Natural killer cell (primary cell): ENCODE measurements around the gene TNPO2. TPM values are rescaled to one million over a fixed set of nuclear protein-coding genes. Genes with fewer than 3 reads are reported as not detected.

Experiments
- ATAC-seq, 3 donors: fragments of 150-1000 bp in 2 of 3; fragments of 200-7000 bp in 1 of 3; cut with Tn5 transposase; 1 replicate in 1 of 3; 2 replicates in 2 of 3; pipeline ENCODE4 v1.10.0; 2021; ENCODE audit warnings: mild to moderate bottlenecking in 2 of 3, moderate library complexity in 2 of 3
- DNase-seq, 2 donors: peaks; one replicate each; pipeline versions ENCODE4 v3.0.0 to v3.0.0-alpha.2; 2013 to 2021; ENCODE audit warnings: mixed read lengths in 1 of 2
- H3K27ac ChIP-seq: one replicate; pipeline ENCODE4 v1.5.1; 2013; ENCODE audit warnings: mild to moderate bottlenecking, low read length
- H3K27me3 ChIP-seq: one replicate; pipeline ENCODE4 v1.6.1; 2013; ENCODE audit warnings: low read length; ENCODE audit not compliant: control insufficient read depth, insufficient read depth
- H3K36me3 ChIP-seq: one replicate; pipeline ENCODE4 v1.6.1; 2013; ENCODE audit warnings: low read length; ENCODE audit not compliant: control insufficient read depth, insufficient read depth
- H3K4me1 ChIP-seq: one replicate; pipeline ENCODE4 v1.6.1; 2013; ENCODE audit warnings: low read length; ENCODE audit not compliant: control insufficient read depth, insufficient read depth
- H3K4me3 ChIP-seq: one replicate; pipeline ENCODE4 v1.5.1; 2013; ENCODE audit warnings: low read length
- H3K9me3 ChIP-seq: one replicate; pipeline ENCODE4 v1.6.1; 2013; ENCODE audit warnings: low read length; ENCODE audit not compliant: control insufficient read depth, insufficient read depth
- H3K27ac Mint-ChIP-seq, 2 donors: one replicate each; pipeline ENCODE4 v1.8.0; 2022; ENCODE audit warnings: mild to moderate bottlenecking in 2 of 2, mixed read lengths in 2 of 2, moderate library complexity in 1 of 2
- H3K27me3 Mint-ChIP-seq, 2 donors: one replicate each; pipeline ENCODE4 v1.8.0; 2022; ENCODE audit warnings: low read depth in 2 of 2, mixed read lengths in 2 of 2
- H3K36me3 Mint-ChIP-seq: one replicate; pipeline ENCODE4 v1.8.0; 2022; ENCODE audit warnings: mixed read lengths
- H3K4me1 Mint-ChIP-seq, 2 donors: one replicate each; pipeline ENCODE4 v1.8.0; 2022; ENCODE audit warnings: mixed read lengths in 2 of 2
- H3K4me3 Mint-ChIP-seq: one replicate; pipeline ENCODE4 v1.8.0; 2022; ENCODE audit warnings: mild to moderate bottlenecking, moderate library complexity, mixed read lengths
- H3K9me3 Mint-ChIP-seq, 2 donors: one replicate each; pipeline ENCODE4 v1.8.0; 2022; ENCODE audit warnings: mixed read lengths in 2 of 2
- WGBS: methylation state at CpG from one replicate; pipeline ENCODE4 v1.1.7; 2013; ENCODE audit warnings: missing lambda C conversion rate; ENCODE audit not compliant: insufficient coverage; 5-methylcytosine and 5-hydroxymethylcytosine counted together
- intact Hi-C: fragments of 100-400 bp; cut with micrococcal nuclease; formaldehyde crosslinking; loops from one replicate; pipeline ENCODE4 v1.14.2; 2022
- total RNA-seq, 4 donors: library from RNA; stranded (reverse); fragments of 120-200 nt in 1 of 4; gene quantifications; one replicate each; pipeline versions ENCODE4 v1.2.3 to v1.2.4, GENCODE V29; 2013 to 2022
- TF ChIP-seq, protein P1 (sequence below): fragments of 200-600 bp; IDR thresholded peaks from one replicate; pipeline ENCODE4 v1.8.0; 2022; ENCODE audit warnings: antibody characterized with exemption

The TNPO2 gene
- total RNA-seq, 3 donors from 2014 or later (not counting 1 experiment from before 2014, with no cell fraction given), result 56.8 to 66.6 (median 58.2) TPM

DNA sequence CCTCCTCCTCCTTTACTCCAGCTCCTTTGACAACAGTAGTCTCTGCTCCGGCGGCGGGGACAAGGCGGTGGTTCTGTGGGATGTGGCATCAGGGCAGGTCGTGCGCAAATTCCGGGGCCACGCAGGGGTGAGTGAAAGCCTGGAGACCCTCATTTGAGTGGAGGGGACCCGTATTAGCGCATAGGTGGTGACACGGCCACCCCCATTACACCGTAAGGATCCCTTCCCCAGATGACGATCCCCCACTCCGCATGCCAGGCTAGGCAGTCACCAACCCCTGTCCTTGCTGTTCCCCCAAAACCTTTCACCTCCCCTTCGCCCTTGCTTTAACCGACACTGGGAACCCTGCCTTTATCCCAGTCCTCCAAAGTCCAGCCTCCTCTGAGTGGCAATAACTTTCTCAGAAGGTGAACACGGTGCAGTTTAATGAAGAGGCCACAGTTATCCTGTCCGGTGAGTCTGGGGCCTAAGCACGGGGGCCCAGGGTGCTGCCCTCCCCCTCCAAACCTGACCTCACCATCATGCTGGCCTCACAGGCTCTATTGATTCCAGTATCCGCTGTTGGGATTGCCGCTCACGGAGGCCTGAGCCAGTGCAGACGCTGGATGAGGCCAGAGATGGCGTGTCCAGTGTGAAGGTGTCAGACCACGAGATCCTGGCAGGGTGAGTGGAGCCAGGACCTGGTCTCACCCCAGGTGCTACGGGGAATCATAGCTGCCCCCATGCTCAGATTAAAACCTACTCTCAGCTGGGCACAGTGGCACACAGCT is 53.4 kb downstream of the TNPO2 start:
- Mint-ChIP-seq H3K4me1 (peaks cover 55 to 60% of the 10 kb centered on the region in 2 donors), H3K27me3 (no peaks in the 10 kb centered on the region), H3K9me3 (no peaks in the 10 kb centered on the region), H3K27ac (peak overlapping the region; percentile 98), H3K36me3 (no peaks in the 10 kb centered on the region), H3K4me3 (peak overlapping the region; percentile 97)
- H3K27me3 ChIP-seq, result no peaks in the 10 kb centered on the region
- ATAC-seq (no peak), DNase-seq (no peak)
- H3K4me3 ChIP-seq, result peak overlapping the region; percentile 84
- peaks cover 19% of the 10 kb centered on the region for H3K36me3 ChIP-seq
- peaks cover 44% of the 10 kb centered on the region for H3K4me1 ChIP-seq
- H3K27ac ChIP-seq, result peak overlapping the region; percentile 96
- H3K9me3 ChIP-seq, result no peaks in the 10 kb centered on the region
- TF ChIP-seq, protein P1, sequence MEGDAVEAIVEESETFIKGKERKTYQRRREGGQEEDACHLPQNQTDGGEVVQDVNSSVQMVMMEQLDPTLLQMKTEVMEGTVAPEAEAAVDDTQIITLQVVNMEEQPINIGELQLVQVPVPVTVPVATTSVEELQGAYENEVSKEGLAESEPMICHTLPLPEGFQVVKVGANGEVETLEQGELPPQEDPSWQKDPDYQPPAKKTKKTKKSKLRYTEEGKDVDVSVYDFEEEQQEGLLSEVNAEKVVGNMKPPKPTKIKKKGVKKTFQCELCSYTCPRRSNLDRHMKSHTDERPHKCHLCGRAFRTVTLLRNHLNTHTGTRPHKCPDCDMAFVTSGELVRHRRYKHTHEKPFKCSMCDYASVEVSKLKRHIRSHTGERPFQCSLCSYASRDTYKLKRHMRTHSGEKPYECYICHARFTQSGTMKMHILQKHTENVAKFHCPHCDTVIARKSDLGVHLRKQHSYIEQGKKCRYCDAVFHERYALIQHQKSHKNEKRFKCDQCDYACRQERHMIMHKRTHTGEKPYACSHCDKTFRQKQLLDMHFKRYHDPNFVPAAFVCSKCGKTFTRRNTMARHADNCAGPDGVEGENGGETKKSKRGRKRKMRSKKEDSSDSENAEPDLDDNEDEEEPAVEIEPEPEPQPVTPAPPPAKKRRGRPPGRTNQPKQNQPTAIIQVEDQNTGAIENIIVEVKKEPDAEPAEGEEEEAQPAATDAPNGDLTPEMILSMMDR, result no peak
- 58% methylated on average over 22 of the region's 26 CpGs for WGBS
- intact Hi-C loops, result loop anchor here (10.0 kb wide), 1 partner anchor 124 kb away; the partner anchor contains the start of gene JUNB

DNA sequence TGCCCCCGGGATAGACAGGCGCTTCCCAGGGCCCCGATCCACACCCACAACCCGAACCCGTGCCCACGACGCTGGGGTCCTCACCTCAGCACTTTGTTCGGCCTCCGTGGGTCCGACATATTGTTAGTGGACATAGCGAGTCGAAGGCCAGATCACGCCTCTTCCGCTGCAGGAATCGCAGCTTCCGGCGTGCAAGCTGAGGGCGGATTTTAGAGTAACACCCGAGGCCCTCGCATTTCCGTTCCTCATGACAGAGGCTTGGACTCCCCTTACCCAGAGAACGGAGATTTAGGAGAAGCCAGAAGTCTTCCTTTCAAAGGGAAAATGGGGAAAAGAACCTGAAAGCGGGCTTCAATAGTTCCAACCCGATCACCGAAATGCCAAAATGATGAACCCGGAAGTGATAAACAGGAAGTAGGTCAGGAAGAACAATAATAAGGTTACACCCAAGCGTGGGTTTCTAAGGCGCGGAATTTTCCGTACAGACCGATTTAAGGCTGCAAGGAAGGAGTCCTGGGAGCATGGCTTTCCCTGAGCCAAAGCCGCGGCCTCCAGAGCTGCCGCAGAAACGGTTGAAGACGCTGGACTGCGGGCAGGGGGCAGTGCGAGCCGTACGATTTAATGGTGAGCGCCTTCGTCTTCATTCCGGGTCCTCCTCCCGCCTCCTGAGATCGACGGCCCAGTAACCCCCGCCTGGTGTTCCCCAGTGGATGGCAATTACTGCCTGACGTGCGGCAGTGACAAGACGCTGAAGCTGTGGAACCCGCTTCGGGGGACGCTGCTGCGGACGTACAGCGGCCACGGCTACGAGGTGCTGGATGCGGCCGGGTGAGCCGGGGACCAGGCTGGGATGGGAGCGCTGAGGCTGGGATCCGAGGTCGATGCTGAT is 54.2 kb downstream of the TNPO2 start:
- H3K4me1 Mint-ChIP-seq, result peaks cover 54 to 65% of the 10 kb centered on the region in 2 donors
- H3K4me1 ChIP-seq, result peaks cover 52% of the 10 kb centered on the region

DNA sequence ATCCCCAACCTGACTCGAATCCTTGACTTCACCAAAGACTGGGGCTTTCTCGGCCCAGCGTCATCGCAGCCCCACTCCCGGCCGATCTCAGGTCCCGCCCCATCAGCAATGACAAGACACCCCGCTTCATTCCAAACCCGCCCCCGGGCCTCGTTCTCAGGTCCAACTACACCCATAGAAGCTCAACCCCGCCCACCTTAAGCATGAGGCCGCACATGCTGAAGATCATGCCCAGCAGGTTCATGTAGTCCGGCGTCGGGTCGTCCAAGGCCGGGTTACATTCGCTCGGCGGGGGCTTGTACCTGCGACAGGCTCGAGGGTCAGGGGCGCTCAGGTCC is 54.8 kb downstream of the TNPO2 start:
- WGBS, result under 1% methylated on average over 24 of the region's 24 CpGs
- Mint-ChIP-seq H3K4me3 (peak overlapping the region; percentile 97), H3K36me3 (no peaks in the 10 kb centered on the region), H3K4me1 (peaks cover 48 to 64% of the 10 kb centered on the region in 2 donors), H3K27me3 (no peaks in the 10 kb centered on the region), H3K27ac (peak overlapping the region; percentile 98), H3K9me3 (no peaks in the 10 kb centered on the region)
- TF ChIP-seq, protein P1, result no peak
- DNase-seq (peak; percentile 73 to 87), ATAC-seq (peak; percentile 49 to 70 (median 59))
- H3K27ac ChIP-seq, result peak overlapping the region; percentile 96
- H3K27me3 ChIP-seq, result no peaks in the 10 kb centered on the region
- H3K4me3 ChIP-seq, result peak overlapping the region; percentile 84
- no peaks in the 10 kb centered on the region for H3K9me3 ChIP-seq
- H3K4me1 ChIP-seq, result peaks cover 58% of the 10 kb centered on the region
- intact Hi-C loops, result loop anchor here (1.0 to 5.0 kb wide), 3 partner anchors 12 to 59 kb away; partner anchors contain the start of genes DHPS, TNPO2, ZNF490 and ZNF791
- peaks cover 12% of the 10 kb centered on the region for H3K36me3 ChIP-seq

More for the DNA sequence above, 54.2 kb downstream of the TNPO2 start:
- peak overlapping the region; percentile 96 for H3K27ac ChIP-seq
- ATAC-seq (peak; percentile 40 to 67 (median 47)), DNase-seq (peak; percentile 76 to 89)
- Mint-ChIP-seq H3K27me3 (no peaks in the 10 kb centered on the region), H3K27ac (peak overlapping the region; percentile 98), H3K9me3 (no peaks in the 10 kb centered on the region), H3K4me3 (peak overlapping the region; percentile 97), H3K36me3 (no peaks in the 10 kb centered on the region)
- peak overlapping the region; percentile 84 for H3K4me3 ChIP-seq
- intact Hi-C loops, result loop anchor here (1.0 to 10.0 kb wide), 4 partner anchors 12 to 125 kb away; partner anchors contain the start of genes DHPS, JUNB, TNPO2 and ZNF490
- peaks cover 14% of the 10 kb centered on the region for H3K36me3 ChIP-seq
- under 1% methylated on average over 64 of the region's 64 CpGs for WGBS
- TF ChIP-seq, protein P1, result no peak
- H3K27me3 ChIP-seq, result no peaks in the 10 kb centered on the region
- no peaks in the 10 kb centered on the region for H3K9me3 ChIP-seq
